ENCODE measurements around the gene IL26.
"Not testable (repeated sequence)": the region's sequence is repeated elsewhere in the genome, so short reads cannot be mapped to it uniquely, and the experiment has no call there.

Gene IL26

DNA sequence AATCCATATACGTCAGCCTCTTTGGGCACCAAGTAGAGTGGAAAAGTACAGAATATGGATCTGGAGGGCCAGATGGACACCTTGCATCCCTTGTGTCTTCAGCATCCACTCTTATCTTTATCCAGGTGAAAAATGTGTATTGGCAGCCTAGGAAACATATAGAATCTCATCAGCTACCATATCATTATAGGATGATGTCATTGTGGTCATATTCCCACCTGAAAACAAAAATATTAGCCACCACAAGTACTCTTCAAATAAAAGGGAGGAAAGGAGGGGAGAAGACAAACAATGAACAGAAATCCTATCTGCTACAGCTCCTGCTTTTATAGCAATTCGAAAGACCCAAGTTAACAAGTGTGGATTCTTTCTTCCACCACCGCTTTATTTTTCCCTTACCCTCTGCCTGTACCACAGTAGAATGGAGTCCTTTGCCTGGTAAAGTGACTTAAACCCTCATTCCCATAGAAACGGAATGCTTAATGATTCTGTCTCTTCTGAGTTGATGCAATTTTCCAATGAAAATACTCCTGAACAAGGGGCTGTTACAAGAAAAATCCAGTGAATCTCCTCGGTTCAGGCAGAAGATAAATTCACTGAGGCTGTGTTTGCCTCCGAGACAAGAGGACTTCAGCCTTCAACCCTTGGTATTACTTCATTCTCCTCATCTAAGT lies 13.8 kb upstream of the IL26 start:
- no peak for DNase-seq (ENCODE audit: low spot score)

DNA sequence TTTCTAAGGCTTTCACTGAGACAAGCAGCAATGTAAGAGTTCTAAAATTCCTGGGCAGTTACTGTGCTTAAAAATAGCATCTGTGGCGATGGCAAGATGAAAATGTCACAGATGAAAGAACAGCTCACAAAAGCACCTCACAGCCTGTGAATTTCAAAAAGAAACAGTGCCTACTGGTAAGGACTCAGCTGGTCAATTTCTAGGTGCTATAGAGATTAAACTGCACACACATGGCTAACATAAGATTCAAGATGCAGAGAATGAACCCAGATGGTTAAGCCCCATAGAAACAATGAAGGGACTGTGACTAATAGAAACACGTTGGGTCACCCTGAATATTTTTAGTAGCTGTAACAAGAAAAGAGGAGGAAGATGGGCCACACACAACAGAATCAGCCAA lies 12.0 kb upstream of the IL26 start:
- no peak for DNase-seq (ENCODE audit: low spot score)

DNA sequence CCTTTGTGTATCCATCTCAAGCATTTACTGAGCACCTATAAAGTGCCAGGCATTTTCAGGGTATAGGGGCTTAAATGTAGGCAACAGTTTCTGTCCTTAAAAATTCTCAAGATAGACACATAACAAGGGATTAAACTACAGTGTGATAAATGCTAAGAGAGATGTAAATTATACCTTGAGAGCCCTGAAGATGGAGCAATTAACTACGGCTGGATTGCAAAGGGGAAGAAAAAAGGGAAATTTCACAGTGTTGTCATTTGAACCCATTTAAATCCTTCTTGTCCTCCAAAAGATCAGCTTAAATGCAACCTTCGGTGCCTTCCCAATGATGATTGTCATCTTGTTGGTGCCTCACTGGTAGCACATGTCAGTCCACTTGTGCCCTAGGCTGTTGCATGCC lies 11.5 kb upstream of the IL26 start:
- DNase-seq (ENCODE audit: low spot score) = no peak

DNA sequence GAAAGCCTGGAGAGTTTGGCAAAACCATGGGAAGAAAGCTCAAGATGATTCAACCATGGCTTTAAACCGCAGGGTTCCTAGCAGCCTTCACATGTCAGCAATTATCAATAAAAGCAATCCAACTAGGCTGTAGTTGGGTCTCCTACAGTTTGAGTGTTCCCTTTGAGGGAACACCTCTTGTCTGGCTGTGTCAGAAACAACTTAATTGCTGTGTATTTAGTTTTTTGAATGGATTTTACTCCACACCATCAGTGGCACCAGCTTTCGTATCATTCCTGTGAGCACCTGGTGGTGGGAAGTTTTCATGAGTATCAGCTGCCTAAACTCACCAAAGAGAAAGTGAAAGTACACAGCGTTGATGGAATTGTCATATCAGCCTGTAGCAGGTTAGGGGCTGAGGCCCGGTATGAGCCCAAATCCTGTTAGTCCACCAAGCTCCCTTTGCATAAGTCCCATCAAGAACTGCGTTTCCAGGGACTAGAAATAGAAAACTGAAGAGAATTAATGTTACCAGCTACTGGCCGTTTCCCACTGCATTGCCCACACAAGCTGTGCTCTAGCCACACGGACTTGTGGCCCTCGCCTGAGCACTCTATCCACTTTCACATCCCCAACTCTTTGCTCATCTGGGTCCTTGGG lies 10.9 kb upstream of the IL26 start:
- DNase-seq (ENCODE audit: low spot score) = no peak

DNA sequence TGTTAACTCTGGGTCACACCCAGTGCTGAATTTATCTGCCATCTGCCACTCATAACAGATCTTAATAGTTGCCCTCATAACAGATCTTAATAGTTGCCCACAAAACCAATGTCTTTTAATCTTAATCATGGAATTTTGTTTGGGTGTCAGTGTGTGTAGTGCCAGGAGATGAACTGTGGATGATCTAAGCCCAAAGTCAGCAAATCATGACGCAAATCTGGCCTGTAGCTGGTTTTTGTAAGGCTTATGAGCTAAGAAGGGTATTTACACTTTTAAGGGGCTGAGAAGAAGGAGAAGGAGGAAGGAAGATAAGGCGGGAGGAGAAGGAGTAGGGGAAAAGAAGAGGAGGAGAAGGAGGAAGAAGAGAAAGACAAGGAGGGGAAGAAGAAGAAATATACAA lies 10.0 kb upstream of the IL26 start:
- DNase-seq (ENCODE audit: low spot score) = no peak

DNA sequence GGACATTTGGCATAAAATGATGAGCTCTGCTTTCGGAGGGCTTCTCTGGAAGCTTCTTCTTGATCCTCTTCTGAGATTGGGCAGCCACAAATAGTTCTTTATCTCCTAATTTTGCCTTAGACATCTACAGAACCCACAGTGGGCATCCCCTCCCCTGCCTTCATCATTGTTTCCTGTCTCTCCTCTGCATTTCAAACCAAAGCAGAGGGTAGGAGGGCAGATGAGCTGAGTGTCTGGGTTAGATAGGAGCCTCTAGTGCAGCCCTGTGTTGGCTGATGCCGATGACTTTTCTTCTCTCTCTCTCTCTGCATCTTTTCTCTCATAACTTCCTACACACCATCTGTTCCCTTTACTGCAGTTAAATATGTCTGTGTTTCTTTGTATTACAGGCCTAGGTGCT lies 8.5 kb upstream of the IL26 start:
- DNase-seq (ENCODE audit: low spot score) = no peak

DNA sequence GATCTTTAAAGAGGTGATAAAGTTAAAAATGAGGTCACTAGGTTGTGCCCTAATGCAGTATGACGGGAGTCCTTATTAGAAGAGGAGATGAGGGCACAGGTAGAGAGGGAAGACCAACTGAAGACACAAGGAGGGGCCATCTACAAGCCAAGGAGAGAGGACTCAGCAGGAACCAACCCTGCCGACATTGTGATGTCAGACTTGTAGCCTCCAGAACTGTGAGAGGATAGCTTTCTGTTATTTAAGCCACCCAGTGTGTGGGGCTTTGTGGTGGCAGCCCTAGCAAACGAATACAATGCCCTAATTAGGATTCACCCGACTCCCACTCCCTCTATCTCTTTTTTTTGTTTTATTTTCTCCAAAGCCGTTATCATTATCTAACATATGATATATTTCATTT lies 7.9 kb upstream of the IL26 start:
- DNase-seq (ENCODE audit: low spot score) = no peak

DNA sequence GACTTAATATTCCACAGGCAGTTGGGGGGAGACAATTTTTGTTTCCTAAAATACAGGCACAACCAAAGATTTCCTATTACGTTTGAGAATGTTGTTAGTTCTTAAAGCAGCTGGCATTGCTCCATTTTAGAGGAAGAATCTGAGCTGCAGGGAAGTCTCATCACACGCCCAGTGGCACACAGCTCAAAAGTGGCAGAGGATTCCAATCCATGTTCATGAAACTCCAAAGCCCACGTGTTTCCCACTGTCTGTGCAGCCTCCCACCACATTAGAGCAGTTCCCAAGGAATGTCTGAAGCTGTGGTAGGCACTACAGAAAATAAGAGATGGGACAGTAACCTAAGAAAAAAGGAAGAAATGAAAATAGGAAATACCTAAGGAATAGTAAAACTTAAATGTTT lies 6.1 kb upstream of the IL26 start:
- no peak for DNase-seq (ENCODE audit: low spot score)

DNA sequence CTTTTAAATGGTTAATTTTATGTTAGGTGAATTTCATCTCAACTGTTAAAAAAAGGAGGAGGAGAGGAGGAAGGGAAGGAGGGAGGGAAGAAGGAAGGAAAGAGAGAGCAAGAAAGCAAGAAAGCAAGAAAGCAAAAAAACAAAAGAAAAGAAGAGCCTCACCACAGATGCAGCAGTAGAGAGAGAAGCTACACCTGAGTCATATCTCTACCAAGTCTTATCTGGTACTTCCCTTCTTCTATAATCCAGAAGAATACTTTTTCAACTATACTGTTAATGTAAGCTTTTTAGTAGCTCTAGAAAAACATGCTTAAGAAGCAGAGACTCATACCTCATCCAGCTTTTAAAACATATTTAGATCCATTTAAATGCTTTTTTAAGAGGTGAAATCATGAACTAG lies 5.6 kb upstream of the IL26 start:
- no peak for DNase-seq (ENCODE audit: low spot score)

DNA sequence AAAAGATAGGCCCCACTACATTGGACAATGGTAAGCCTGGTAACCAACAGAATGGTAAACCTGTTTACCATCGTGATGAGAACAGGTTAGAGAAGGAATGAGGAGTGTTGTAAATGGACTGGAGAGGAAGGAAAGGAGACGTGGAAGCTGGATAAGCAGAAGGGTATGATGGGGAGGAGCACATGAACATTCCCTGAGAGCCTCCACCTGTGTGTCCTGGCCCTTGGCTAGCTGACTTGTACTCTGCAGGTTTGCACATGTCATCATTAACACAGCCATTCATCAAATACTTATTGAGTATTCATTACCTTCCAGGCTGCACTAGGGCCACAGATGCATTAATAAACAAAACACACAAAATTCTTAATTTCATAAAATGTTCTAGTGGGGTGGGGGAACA lies 4.3 kb upstream of the IL26 start:
- DNase-seq (ENCODE audit: low spot score) = no peak

DNA sequence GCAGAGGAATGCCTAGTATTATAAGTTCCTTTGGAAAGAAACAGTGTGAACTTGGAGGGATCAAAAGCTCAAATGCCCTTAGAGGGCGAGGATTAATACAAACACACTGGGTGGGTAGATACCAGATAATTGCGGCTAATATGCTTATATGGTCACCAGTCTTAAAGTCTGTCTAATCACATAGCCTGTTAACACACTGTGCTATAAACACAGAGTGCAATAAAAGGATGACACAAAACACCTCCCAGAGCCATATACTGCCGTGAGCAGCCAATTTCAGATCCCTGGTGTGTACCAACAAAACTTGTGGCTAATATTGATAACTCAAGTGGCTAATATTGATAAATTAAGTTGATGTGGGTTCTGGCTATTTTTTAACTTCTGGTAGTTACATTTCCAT lies 1.7 kb upstream of the IL26 start:
- no peak for DNase-seq (ENCODE audit: low spot score)

DNA sequence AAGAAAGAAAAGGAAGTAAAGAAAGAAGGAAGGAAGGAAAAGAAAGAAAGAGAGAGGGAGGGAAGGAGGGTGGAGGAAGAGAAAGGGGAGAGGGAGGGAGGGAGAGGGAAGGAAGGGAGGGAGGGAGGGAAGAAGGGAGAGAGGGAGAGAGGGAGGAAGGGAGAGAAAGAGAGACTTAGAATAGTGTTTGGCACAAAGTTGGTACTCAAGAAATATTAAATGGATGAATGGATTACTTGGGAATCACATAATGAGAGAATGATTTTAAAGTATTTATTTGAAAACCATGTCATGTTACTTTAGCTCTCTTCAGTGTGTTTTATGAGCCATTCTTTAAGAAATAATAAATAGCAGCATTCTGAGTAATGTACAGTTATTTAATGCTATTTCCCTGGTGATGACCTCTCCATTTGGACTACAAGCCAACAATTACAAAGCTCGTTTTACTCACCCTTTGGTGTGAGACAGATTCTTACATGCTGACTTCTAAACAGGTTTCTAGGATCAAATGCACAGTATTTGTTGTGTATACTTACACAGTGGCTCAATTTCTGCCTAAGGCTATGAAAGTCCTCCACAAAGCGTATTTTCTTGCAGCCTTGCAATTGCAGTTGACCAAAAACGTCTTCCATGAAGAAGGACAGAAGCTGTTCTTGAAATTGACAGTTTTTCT lies 861 bp downstream of the IL26 start:
- no peak for DNase-seq (ENCODE audit: low spot score)

DNA sequence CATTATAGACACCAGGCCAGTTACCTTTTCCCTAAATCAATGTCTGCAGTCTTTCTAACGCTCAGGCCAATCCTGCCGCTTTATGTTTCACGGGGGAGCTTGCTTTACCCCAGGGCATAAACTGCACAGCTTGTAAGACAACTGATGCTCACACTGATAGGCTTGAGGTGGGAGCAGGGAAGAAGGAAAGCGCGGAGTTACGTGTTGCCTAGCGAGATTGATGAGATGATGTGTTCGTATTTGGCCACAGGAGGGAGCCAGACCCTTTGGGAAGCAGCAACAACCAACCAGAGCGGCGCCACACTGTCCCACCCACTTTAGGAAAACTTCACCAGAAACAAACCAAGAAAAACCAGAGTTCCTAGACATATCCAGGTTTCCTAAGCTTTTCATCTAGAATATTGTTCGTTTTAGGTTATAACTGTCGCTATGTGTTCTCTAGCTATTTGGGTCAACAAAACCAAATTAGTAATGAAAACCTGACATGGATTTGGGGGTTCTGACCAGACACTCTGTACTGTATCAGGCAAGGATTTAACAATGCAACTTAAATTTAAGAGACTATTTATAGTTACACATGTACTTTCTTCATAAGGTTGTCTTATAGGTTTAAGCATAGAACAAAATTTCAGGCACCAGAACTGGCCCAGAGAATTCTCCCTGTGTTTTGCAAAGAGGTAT lies 2.4 kb downstream of the IL26 start:
- DNase-seq (ENCODE audit: low spot score) = peak; percentile 88

DNA sequence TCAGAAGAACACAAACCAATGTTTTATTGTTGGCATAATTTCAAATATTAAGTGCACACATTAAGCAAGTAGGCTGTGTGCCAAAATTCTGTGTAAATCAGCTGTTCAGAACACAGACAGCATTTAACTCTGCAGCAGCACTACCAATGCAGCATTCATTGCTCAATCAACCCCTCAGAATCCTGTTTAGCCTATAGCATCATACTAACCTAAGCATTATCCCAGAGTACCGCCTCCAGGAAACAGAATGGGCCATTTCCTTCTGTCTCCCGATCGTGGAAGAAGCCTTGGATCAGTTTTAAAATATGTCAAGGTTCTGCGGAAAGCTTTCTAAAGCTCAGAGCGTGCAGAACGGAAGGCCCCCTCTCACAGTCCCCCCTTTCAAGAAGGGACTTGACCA lies 3.3 kb downstream of the IL26 start:
- no peak for DNase-seq (ENCODE audit: low spot score)

DNA sequence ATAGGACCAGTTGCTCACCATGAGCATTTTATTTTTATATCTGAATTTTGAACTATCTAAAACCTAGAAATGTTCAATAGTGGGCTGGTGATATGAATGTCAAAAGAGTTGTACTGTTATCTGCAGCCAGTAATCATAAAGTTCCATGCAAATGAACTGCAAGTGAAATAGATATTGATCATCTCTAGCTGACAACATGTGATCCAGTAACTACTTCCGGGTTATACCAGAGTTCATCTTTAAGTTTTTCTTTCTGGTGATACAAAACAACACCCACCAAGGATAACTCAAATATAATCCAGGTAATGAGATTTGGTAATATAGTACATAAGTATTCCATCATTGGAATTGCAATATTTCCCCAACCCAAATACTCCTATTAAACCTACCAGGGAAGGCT lies 4.1 kb downstream of the IL26 start:
- DNase-seq (ENCODE audit: low spot score) = no peak

DNA sequence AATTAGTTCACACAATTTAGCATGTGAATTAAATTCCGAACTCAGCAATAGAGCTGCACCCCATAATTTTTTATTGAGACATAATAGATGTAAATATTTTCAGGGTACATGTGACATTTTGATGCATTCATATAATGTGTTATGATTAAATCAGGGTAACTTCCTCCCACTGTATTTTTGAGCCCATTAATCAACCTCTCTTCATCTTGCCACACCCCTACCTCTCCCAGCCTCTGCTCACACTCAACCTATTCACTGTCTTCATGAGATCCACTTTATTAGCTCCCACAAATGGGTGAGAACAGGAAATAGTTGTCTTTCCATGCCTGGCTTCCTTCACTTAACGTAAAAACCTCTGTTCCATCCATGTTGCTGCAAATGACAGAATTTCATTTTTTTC lies 14.7 kb downstream of the IL26 start:
- DNase-seq (ENCODE audit: low spot score) = no peak

DNA sequence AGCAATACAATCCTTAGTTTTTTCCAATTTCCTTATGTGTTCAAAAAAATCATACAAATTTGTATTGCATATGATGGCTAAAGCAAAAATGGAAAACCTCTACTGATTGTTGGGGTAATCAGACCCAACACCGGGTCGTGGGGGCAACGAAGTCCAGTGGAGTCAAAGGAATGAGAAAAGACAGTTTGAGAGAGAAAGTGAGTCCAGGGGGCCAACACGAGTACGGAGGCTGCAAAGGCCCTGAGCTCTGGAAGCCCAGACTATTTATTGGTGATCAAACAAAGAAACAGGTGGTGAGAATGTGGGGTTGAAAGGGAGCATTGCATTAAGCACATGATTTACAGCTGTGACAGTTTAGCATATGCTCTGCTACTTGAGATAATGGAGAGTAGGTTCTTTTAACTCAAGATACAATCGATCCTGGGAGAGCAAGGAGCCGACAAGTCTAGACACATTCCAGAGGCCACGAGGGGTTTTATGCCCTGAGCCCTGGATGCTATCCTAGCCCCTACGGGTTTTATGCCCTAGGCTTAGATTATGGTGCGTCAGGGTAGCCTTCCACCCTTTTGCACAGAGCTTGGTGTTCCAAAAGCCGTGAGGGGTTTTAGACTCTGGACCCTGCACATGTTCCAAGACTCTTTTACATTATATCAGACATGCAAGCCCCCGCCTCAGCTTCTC lies 16.4 kb downstream of the IL26 start:
- DNase-seq (ENCODE audit: low spot score) = not testable (repeated sequence)

DNA sequence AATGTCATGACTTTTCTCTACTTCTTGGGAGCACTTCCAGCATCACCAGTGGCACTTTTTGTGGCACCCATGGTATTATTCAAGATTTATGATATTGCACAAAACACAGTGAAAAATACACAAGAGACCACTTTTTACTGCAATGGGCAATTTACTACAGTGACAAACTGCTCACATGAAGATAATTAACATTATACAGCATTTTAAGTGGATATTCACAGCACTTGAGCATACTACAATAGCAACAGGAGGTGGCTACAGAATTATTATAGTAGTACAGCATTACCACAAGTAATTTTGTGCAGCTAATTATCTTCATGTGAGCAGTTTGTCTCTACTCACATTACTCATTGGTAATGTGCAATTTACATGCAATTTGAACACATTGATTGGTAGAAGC lies 18.3 kb downstream of the IL26 start:
- no peak for DNase-seq (ENCODE audit: low spot score)

DNA sequence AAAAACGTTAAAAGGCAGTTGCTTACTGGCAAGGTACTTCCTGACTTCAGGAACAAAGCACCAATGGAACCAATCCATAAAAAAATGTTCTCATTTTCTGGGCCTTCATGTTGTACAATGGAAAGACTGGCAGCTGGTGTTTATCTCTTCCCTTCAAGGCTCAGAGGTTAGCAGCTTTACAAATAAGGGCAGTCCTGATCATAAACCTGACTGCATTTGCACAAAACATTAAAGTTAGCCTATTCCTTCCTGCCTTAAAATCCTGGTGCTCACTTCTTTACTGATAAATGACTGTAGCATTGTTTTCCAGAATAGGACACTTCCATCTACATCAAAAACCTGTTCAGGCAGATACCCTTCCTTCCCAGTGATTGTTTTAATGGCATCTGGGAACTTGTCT lies 19.2 kb downstream of the IL26 start:
- DNase-seq (ENCODE audit: low spot score) = no peak

DNA sequence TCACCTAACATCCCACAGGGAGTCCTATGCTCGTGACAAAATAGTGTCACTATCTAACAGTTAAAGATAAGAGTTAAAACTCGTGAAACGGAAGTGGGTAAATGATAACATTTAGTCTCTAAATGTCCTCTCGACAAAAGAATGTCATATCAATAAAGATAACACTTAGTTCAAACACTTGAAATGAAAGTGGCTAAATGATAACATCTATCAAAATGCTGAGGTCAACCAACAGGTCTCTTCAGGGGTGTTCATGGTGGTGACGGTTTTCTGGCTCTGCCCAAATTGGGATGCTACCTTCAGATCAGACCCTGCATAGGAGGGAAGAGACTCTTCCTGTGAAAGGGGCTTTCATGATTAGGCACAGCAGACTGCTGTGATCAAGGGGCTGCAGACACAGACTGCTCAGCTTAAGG lies 22.1 kb downstream of the IL26 start:
- DNase-seq (ENCODE audit: low spot score) = no peak

DNA sequence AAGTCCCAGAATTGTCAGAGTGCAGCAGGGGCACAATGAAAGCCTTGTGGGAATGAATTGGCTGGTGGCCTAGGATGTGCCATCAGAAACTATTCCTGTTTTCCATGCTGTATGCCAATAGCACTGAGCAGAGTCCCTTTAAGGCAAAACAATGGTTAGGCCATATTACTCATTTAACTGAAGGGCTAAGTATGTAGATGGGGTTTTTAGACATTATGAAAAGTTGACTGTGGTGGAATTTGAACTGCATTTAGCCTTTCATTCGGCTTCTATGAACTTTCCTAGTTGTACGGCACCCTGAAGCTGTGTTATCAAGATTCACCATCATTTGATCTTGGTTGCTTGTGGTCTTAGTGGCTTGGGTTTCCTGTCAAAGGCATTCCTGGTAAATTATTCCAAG lies 24.8 kb downstream of the IL26 start:
- DNase-seq (ENCODE audit: low spot score) = no peak

DNA sequence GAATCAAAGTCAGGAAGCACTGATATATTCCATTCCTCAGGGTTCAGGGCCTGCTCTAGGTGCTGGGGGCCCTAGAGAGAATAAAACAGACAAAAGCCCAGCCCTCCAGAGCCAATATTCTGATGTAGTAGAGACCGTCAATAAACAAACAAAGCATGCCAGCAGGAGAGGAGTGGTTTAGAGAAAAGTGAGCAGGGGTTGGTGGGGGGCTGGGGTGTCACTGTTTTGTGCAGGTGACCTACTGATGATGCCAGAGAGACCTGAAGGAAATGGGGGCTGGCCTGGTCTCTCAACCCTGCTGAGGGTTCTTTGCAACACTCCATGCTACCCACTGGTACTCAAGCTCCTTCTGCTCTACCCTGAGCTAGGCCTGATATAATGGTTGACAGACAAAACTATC lies 26.5 kb downstream of the IL26 start:
- no peak for DNase-seq (ENCODE audit: low spot score)
